Lung microvascular endothelial cell (primary cell): ENCODE measurements around the gene VWC2. TPM values are rescaled to one million over a fixed set of nuclear protein-coding genes. Genes with fewer than 3 reads are reported as not detected.
"Not testable (repeated sequence)": the region's sequence is repeated elsewhere in the genome, so short reads cannot be mapped to it uniquely, and the experiment has no call there.

Source experiments
- DNase-seq, 2 donors: peaks; one replicate each; pipeline versions ENCODE4 v3.0.0 to v3.0.0-alpha.2; 2010; ENCODE audit warnings: low read depth in 2 of 2
- total RNA-seq: library from RNA; depleted of rRNA; stranded (reverse); fragments of >200 nt; gene quantifications from 2 replicates; pipeline ENCODE4 v1.2.1, GENCODE V29; 2014

Gene VWC2
- total RNA-seq, 1 donor from 2014 or later: not detected

- no peak for DNase-seq
Measured at GRCh38 chr7:49850921-49851613, 77.6 kb downstream of the VWC2 start.

- not testable (repeated sequence) for DNase-seq
Measured at GRCh38 chr7:49851614-49851934, 78.1 kb downstream of the VWC2 start.

- peak; percentile 7 to 41 for DNase-seq
Measured at GRCh38 chr7:49852619-49853462, 79.4 kb downstream of the VWC2 start.

DNA sequence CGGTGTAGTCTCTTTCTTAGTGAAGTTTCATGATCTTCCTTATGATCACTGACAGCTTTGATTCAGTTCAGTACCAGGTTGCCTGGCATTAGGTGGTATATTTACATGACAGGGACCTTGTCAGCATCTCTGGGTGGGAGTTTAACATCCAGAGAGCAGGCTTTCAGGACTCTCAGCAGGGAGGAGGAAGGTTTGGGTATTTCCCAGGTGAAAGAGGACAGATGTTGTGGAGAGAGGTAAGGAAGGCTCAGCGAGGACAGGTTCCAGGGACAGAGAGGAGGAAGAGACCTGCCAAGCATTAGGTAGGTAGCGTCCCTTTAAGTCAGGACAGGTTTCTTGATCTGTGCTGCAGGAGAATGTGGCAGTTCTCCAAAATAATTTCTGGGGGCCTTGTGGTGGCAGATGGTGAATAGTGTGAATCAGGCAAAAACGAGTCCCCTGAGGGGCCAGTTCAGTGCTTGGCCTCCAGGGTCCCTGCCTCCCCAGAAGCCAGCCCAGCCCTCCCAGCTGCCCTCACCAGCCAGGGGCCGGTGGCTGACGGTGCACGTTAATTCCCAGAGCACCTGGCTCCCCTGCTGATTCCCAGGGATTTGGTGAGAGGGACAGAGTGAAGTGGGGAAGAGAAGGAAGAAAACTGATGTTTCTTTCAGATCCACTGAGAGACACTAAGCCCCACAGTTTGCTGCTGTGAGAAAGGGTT is 82.0 kb downstream of the VWC2 start:
- DNase-seq: no peak

DNA sequence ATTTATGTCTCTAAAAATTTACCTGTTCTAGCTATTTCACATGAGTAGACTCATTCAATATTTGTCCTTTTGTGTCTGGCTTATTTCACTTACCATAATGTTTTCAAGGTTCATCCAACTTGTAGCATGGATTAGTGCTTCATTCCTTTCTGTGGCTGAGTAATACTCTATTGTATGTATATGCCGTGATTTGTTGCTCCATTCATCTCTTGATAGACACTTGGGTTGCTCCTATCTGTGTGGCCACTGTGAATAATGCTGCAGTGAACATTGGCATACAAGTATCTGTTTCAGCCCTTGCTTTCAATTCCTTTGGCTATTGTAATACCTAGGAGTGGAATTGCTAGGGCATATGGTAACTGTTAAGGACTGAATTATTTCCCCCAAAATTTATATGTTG is 86.9 kb downstream of the VWC2 start:
- DNase-seq: no peak

- no peak for DNase-seq
Measured at GRCh38 chr7:49866076-49866735, 92.8 kb downstream of the VWC2 start.

GRCh38 chr7:49866910-49867309 is 93.5 kb downstream of the VWC2 start:
- no peak for DNase-seq

- no peak for DNase-seq
Measured at GRCh38 chr7:49873420-49873819, 100.0 kb downstream of the VWC2 start.

GRCh38 chr7:49875336-49875735 is 101.9 kb downstream of the VWC2 start:
- no peak for DNase-seq

GRCh38 chr7:49876202-49876601 is 102.8 kb downstream of the VWC2 start:
- no peak for DNase-seq

DNA sequence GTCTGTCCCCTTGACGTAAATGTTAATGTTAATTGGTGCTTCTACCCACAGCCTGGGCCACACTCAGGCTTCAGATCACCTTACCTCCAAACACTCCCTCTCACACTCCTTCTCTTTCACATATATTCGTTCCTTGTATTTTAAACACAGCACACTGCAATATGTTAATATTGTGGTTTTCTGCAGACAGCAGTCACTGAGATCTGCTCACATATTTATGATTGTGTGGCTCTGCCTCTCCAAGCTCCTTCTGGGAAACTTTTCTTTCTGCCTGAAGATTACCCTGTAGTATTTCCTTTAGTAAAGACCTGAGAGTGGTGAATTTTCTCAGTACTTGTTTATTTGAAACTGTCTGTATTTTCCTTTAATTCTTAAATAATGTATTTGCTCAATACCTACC is 104.7 kb downstream of the VWC2 start:
- no peak for DNase-seq

DNA sequence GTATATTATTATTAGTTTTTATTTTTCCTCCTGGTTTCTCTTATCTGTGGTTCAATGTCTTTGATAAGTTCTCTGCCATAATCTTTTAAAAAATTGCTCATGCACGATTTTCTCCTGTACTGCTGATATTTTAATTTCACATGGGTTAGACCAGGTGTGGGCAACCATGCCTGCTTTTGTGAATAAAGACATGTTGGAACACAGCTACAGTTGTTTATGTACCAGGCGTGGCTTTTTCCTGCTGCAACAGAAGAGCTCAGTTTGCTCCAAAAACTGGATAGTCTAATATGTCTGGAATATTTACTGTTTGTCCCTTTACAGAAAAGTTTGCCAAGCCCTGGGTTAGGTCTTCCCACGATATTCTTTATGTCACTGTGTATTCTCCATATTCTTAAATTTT is 105.2 kb downstream of the VWC2 start:
- DNase-seq: no peak

GRCh38 chr7:49883933-49884332 is 110.5 kb downstream of the VWC2 start:
- DNase-seq: no peak

GRCh38 chr7:49885593-49886285 is 112.3 kb downstream of the VWC2 start:
- no peak for DNase-seq

DNA sequence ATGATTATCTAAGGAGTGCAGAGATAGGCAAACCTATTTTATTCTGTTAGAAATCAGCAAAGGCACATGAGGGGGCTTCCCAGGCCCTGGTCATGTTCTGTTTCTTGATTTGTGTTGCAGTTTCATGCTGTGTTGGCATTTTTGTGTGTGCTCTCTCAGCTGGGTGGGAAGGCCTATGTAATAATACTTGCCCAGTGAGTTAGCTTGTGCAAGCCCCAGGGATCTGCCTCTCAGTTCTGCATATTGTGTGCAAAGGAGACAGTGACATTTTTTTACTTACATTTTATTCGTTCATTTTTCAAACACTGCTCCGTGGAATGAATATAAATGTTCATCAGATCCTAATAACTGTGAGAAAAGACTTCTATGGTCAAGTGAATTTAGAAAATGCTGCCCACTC is 119.0 kb downstream of the VWC2 start:
- DNase-seq: no peak

DNA sequence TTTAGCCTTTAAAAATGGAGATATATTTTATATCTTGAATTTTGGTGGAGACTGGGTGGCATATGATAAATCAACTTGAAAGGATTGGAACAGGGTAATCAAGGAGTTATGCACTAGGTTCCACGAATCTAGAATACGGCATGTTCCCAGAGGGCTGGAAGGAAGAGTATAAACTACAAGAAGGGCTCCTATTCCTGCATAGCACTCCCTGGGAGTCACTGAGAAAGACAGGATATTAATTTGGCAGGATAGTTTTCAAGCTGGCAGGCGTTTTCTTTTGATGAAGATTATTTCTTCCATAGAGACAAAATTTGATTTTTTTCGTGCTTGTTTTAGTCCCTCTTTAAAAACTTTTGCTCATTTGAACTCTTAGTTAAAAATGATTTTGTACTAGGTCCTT is 119.7 kb downstream of the VWC2 start:
- no peak for DNase-seq

DNA sequence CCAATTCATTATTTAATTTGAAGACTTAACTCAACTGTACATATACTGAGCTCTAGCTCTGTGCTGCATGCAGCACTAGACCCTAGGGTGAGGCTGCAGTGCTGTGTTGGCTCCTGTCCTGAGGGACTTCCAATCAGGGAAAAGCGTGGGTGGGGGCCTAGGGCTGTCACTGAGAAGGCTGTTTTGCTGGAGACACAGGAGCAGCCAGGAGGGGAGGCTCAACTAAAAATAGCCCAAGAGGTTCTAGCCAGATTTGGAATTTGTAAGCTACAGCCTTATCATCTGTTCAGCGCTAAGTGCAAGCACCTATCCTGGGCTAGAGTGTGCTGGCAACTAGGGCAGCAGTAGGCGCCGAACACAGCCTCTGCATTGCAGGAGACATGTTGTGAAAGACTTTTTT is 121.1 kb downstream of the VWC2 start:
- DNase-seq: no peak

DNA sequence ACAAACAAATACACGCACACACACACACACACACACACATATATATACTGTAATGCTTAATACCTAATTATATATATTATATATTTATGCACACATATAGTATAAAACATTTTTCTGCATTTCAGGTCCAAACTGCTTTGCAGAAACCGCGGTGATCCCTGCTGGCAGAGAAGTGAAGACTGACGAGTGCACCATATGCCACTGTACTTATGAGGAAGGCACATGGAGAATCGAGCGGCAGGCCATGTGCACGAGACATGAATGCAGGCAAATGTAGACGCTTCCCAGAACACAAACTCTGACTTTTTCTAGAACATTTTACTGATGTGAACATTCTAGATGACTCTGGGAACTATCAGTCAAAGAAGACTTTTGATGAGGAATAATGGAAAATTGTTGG is 138.5 kb downstream of the VWC2 start:
- no peak for DNase-seq

- DNase-seq: no peak
Measured at GRCh38 chr7:49926720-49927119, 153.3 kb downstream of the VWC2 start.

DNA sequence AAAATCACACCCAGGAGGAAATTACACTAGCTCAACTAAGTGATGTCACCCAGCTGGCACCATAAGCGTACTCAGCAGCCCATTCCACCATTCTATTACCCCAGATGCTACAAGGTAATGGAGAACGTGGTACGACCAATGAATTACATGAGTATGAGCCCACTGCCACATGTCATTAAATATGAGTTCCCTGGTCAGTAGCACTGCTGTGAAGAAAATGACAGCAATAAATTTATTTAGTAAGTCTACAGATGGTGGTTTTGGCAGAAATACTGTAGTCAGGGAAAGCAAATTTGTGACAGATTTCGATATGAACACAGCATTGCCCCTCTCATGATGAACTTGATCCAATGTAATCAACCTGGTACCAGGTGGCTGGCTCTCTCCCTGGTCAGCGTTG is 154.2 kb downstream of the VWC2 start:
- no peak for DNase-seq

GRCh38 chr7:49928787-49929186 is 155.3 kb downstream of the VWC2 start:
- DNase-seq: no peak
